ENCODE results near the gene KRT71.

KRT71 gene

GRCh38 chr12:52534482-52534881 is 18.5 kb downstream of the KRT71 start:
- no peak for DNase-seq

GRCh38 chr12:52533686-52534470 is 19.1 kb downstream of the KRT71 start:
- DNase-seq: no peak

GRCh38 chr12:52532636-52533035 is 20.3 kb downstream of the KRT71 start:
- no peak for DNase-seq

DNA sequence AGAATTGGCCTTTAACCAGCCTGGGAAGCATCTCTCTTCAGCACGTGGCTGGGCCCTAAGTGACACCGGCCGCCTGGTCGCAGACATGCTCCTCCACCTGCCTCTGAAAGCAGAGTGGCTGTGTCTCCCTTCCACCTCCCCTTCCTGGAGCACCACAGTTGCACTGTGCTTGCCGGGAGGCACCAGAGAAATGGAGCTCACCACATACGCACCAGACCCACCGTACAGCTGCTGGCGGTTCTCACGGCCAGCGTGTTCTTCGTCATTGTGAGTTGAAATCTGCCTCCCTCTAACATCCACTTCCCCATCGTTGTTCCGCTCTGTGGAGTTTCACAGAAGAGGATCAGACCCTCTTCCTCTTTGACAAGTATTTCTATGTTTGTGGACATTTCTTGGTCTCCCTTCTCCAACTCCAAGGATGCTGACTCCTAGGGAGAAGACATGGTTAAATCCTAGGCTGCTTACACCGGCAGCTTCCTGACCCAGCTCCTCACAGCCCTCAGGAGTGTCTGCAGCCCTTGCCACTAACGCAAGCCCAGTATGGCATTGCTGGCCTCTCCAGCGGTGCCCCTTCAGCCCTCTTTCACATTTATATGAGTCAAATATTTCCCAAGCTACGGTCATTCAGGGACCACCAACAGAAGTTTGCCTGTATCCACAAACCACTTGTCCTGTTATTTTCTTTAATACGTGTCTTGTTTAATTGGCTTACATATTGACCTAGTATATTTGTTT is 21.2 kb downstream of the KRT71 start:
- DNase-seq: no peak

DNA sequence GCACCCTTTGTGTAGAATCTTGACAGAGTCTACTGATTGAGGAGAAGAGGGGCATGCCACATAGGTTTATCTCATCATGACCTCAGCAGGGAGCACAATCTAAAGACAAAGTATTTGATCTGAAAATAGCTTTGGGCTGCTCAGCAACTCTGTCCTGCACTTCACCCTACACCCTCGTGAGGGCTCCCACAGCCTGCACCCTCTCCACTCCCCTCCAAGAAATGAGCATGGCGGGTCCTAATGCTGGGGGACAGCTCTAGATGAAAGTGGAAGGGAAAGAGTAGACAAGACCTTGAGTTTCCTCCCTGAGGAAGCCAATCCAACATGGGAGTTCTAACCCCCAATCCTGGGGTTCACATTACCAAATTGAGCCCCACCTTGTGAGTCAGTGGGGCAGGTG is 22.0 kb downstream of the KRT71 start:
- DNase-seq: no peak

DNA sequence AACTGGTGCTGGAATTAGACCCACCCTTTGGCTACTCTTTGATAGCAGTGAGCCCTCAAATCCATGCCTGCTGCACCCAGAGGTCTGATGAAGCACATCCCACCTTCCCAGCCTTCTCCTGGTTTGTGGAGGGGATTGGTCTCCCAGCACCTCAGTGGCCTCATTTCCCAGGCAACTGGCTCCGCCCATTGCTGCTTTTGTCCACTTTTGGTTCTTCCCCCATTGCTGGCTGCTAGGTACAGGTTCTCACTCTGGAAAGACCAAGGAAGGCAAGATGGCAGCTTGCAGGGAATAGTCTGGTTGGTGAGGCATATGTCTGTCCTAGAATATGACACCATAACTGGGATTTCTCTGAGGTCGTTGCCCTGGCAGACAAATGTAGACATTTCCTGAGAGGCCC is 22.6 kb downstream of the KRT71 start:
- DNase-seq: no peak

GRCh38 chr12:52529846-52530245 is 23.1 kb downstream of the KRT71 start:
- DNase-seq: no peak

- DNase-seq: no peak
Observed at GRCh38 chr12:52529417-52529816, 23.5 kb downstream of the KRT71 start.

GRCh38 chr12:52528641-52529143 is 24.3 kb downstream of the KRT71 start:
- no peak for DNase-seq

GRCh38 chr12:52527121-52527800 is 25.7 kb downstream of the KRT71 start:
- no peak for DNase-seq

DNA sequence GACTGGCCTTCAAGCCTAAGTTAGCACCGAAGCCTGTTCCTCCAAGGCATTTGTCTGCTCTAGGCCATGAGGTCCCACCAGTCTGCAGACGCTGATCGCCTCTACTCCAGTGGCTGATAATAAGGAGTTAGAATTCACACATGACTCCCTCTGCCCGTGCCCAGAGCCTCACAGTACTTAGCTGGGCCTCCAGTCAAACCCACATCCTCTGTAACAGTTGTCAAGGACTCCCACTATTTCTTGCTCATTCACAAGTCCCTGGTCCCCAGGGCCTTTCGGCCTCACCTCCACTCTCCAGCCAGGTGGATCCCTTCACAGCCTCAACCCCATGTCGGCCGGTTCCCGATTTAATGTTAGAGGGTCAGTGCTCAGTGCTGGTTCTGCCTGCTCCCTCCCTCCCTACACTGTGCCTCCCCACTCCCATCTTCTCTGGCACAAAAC is 26.4 kb downstream of the KRT71 start:
- no peak for DNase-seq

DNA sequence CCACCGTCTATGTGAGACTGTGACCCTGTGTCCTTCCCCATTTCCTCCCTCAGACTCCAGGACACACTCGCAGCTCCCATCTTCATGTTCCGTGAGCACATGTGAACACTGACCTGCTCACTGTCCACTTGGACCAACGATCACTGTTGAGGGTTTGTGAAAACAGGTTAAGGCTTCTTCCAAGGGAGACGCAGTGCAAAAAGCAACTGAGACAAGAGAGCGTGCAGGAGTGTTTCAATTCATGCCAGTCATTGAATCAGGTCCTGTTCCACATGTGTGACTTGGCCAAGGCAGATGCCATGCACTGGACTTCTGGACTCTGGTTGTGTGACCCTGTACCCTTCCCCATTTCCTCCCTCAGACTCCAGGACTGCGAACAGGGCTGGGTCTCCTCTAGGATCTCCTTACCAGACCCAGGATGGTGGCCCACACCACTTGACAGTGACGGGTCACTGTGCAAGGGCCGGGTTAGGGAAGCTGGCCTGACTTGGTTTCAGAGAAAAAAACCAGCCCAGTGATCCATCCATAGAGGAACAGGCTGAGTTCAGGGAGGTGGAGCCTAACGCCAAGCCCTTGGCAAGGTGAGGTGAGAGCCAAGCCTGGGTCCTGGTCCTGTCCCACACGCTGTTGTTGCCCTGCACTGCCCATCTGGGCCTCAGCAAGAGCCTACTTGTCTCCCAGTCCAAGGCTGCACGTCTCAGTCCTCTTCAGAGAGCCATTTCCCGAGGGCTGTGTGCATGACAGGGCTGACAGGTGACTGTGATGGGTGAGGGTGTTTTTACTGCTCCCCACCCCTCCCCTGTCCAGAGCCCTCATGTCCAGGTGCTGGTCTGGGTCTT is 27.1 kb downstream of the KRT71 start:
- no peak for DNase-seq

- DNase-seq: no peak
Observed at GRCh38 chr12:52524898-52525591, 27.9 kb downstream of the KRT71 start.

DNA sequence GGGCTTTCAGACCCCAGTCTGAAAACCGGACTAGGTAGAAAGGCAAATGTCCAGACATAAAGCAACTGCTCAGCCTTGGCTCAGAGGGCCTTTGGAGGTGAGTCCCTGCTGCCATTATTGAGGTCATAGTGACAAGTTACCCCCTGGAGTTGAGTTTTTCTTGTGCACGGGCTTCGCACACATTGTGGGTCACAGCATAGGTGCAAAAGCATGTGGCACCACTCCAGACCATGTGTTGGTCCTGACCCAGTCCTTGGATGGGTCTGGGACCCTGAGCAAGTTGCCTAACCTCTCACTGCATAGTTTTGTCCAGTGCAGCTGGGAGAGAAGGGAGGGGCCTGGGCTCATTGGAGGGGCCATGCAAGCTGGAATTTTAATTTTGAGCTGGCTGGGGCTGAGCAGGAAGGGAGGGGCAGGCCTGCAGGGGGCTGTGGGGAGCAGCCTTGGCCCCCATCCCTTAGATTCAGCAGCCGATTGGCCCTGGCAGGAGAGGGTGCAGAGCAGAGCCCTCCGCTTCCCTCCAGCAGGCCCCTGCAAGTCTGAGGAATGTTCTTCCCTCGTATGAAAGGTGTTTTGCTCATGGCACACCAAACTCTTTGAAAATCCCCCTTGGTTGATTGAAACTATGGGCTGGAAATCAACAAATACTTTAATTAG is 28.6 kb downstream of the KRT71 start:
- DNase-seq: no peak

DNA sequence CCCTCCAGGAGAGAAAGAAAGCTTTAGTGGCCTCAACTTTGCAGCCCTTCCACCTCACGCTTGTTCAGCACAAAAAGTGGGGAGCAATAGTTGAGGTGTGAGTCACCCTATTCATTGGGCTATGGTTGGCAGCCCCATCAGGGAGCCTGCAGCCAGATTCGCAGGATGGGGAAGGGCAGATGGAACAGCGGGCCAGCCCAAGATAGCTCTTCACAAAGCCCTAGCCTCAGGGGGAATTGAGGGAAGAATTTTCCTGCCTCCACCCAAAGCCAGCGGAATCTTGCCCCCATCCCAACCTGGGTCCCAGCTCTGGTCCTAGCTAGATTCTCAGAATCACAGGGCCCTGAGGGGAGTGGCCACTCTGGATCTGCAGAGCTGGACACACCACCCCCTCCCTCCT is 29.1 kb downstream of the KRT71 start:
- no peak for DNase-seq

DNA sequence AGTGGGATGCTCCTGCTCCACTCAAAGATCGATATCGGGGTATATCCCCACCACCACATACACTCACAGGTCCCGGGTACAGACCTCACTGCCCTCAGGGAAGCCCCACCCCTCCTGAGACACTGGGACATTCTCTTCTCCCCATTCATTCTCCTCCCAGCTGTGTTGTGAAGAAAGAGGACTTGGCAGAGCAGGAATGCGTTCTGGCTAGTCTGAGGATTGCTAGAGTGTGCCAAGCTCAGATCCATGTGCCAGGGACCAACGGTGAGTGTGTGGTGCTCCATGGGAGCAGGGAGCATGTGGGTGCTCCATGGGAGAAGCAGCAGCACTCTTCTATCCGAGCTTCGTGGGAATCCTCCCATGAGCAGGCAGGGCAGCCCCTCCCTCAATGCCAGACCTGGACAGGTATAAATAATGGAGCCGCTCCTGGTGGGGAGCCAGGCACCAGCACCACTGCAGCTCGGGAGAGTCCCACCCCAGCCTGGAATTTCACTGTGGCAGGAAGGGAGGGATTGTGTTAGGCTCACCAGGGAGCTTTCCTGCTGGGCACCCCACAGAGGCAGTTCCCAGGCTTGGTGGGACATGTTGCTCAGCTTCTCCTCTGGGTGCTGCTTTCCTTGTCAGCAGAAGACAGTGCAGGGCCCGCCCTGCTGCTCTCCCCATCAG is 30.5 kb downstream of the KRT71 start:
- DNase-seq: no peak

GRCh38 chr12:52521568-52522266 is 31.2 kb downstream of the KRT71 start:
- no peak for DNase-seq

GRCh38 chr12:52521175-52521567 is 31.8 kb downstream of the KRT71 start:
- no peak for DNase-seq

- DNase-seq: no peak
Observed at GRCh38 chr12:52519826-52520662, 32.9 kb downstream of the KRT71 start, which contains the start of gene KRT5. TSS of gene KRT5 (minus strand) at chr12:52520394. CDS start at chr12:52520296, 98 bp downstream.

Measured in NCI-H524 treated with DMSO at 0.1 percent for 48 hours (cell line).